ENCODE data around the gene TOM1L2.
A peak's percentile ranks its signal among the peaks of the same experiment; 100 is the strongest.

The TOM1L2 gene

GRCh38 chr17:17876959-17877528 lies 95.2 kb downstream of the TOM1L2 start:
- Histone ChIP-seq H3K4me1 (ENCODE audit: control insufficient read depth, insufficient read depth, low read length, unreplicated experiment) (peaks cover 17% of the 10 kb centered on the region), H3K79me2 (ENCODE audit: control insufficient read depth, insufficient read depth, low read length, unreplicated experiment) (no peaks in the 10 kb centered on the region), H3K4me3 (ENCODE audit: low read depth, low read length) (no peak overlapping the region), H3K27ac (ENCODE audit: low read depth, low read length) (peak overlapping the region; percentile 45), H3K27me3 (ENCODE audit: insufficient read depth, low read length) (no peaks in the 10 kb centered on the region), H3K36me3 (ENCODE audit: insufficient read depth, low read length) (peaks cover 12% of the 10 kb centered on the region; the same call in 1 of the 2 replicates), H2AFZ (ENCODE audit: low read length, unreplicated experiment) (no peak overlapping the region)

GRCh38 chr17:17874478-17874877 lies 97.7 kb downstream of the TOM1L2 start:
- Histone ChIP-seq H3K36me3 (ENCODE audit: insufficient read depth, low read length) (peaks cover 16% of the 10 kb centered on the region; the same call in 1 of the 2 replicates), H3K27ac (ENCODE audit: low read depth, low read length) (peak overlapping the region; percentile 4; the same call in 1 of the 2 replicates), H3K4me3 (ENCODE audit: low read depth, low read length) (no peak overlapping the region), H3K27me3 (ENCODE audit: insufficient read depth, low read length) (no peaks in the 10 kb centered on the region), H2AFZ (ENCODE audit: low read length, unreplicated experiment) (no peak overlapping the region), H3K4me1 (ENCODE audit: control insufficient read depth, insufficient read depth, low read length, unreplicated experiment) (peaks cover 17% of the 10 kb centered on the region), H3K79me2 (ENCODE audit: control insufficient read depth, insufficient read depth, low read length, unreplicated experiment) (no peaks in the 10 kb centered on the region)

- Histone ChIP-seq H3K27ac (ENCODE audit: low read depth, low read length) (no peak overlapping the region), H3K36me3 (ENCODE audit: insufficient read depth, low read length) (peaks cover 19% of the 10 kb centered on the region; the same call in 1 of the 2 replicates), H2AFZ (ENCODE audit: low read length, unreplicated experiment) (no peak overlapping the region), H3K27me3 (ENCODE audit: insufficient read depth, low read length) (no peaks in the 10 kb centered on the region), H3K4me1 (ENCODE audit: control insufficient read depth, insufficient read depth, low read length, unreplicated experiment) (peaks cover 17% of the 10 kb centered on the region), H3K4me3 (ENCODE audit: low read depth, low read length) (no peak overlapping the region), H3K79me2 (ENCODE audit: control insufficient read depth, insufficient read depth, low read length, unreplicated experiment) (no peaks in the 10 kb centered on the region)
These were observed 98.7 kb downstream of the TOM1L2 start for GRCh38 chr17:17873450-17873991.

DNA sequence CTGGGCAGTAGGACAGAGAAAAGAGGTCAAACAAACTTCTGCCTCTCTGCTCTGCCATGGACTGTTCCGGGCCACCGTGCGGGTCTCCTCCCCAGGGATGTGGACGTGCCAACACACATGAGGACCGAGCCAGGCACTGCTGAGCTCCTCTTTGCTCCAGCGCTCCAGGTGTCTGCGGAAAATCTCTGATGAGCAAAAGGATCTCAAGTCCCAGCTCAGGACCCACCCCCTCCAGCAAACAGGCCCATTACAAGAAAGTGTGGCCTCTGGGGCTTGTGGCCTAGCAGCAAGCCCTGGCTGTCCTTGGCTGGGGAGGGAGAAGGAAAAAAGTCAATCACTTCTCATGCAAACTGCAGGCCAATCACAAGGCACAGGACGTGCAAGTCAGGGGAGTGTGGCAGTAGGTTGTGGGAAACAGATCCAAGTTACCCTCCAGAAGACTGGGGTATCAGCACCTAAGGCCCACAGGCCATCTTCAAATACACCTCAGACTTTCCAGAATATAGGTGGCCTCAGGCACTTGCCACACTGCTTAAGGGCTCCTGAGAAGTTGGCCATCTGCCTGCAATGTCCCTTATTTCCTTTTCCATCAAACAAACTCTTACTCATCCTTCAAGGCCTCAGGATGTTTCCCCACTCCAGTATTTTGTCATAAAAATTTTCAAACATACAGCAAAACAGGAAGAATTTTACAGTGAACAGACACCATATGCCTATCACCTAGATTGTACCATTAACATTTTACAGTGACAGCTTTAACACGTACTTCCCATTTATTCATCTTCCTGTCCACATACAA lies 99.5 kb downstream of the TOM1L2 start:
- Histone ChIP-seq H3K4me3 (ENCODE audit: low read depth, low read length) (no peak overlapping the region), H3K27ac (ENCODE audit: low read depth, low read length) (no peak overlapping the region), H3K4me1 (ENCODE audit: control insufficient read depth, insufficient read depth, low read length, unreplicated experiment) (peaks cover 11% of the 10 kb centered on the region), H3K79me2 (ENCODE audit: control insufficient read depth, insufficient read depth, low read length, unreplicated experiment) (no peaks in the 10 kb centered on the region), H3K36me3 (ENCODE audit: insufficient read depth, low read length) (peaks cover 19% of the 10 kb centered on the region; the same call in 1 of the 2 replicates), H3K27me3 (ENCODE audit: insufficient read depth, low read length) (no peaks in the 10 kb centered on the region), H2AFZ (ENCODE audit: low read length, unreplicated experiment) (no peak overlapping the region)

DNA sequence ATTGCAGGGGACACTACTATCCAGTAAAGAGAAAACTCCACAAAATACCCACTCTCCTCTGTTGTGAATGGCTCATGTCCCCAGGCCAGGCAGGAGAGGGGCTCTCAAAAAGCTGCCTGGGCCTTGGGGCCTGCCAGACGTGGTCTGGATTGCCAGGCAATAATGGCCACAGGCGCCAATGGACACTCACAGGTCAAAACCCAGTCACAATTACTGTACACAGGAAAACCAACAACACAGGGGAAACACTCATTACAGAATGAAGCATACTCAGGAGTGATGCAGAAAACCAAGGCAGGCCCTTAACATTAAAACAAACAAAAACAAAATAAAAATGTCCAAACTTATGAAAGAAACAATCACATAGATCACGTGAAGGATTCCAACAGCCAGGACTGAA lies 100.3 kb downstream of the TOM1L2 start:
- Histone ChIP-seq H2AFZ (ENCODE audit: low read length, unreplicated experiment) (no peak overlapping the region), H3K4me1 (ENCODE audit: control insufficient read depth, insufficient read depth, low read length, unreplicated experiment) (peaks cover 5% of the 10 kb centered on the region), H3K79me2 (ENCODE audit: control insufficient read depth, insufficient read depth, low read length, unreplicated experiment) (no peaks in the 10 kb centered on the region), H3K4me3 (ENCODE audit: low read depth, low read length) (no peak overlapping the region), H3K27ac (ENCODE audit: low read depth, low read length) (no peak overlapping the region), H3K36me3 (ENCODE audit: insufficient read depth, low read length) (peaks cover 19% of the 10 kb centered on the region; the same call in 1 of the 2 replicates), H3K27me3 (ENCODE audit: insufficient read depth, low read length) (no peaks in the 10 kb centered on the region)

DNA sequence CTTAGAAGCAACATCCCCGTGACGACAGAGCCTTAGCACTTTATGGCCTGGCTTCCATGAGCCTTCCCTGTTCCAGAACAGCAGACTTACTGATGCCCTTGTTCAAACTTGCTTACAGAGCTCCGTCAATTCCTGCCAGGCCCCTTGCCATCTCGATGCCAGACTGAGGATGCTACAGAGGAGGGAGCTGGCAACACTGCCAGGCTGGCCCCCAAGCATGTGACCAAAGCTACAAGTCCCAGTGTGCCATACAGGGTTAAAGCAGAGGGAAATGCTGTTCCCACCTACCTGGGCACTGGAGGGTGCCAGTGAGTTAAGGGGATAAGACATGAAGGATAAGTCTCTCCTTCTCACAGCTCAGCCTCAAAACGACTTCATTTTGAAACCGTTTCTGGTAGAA lies 102.0 kb downstream of the TOM1L2 start:
- no peaks in the 10 kb centered on the region for H3K27me3 ChIP-seq (ENCODE audit: insufficient read depth, low read length)
- peaks cover 5% of the 10 kb centered on the region for H3K4me1 ChIP-seq (ENCODE audit: control insufficient read depth, insufficient read depth, low read length, unreplicated experiment)
- H3K4me3 ChIP-seq (ENCODE audit: low read depth, low read length), result no peak overlapping the region
- no peak overlapping the region for H3K27ac ChIP-seq (ENCODE audit: low read depth, low read length)
- no peaks in the 10 kb centered on the region for H3K79me2 ChIP-seq (ENCODE audit: control insufficient read depth, insufficient read depth, low read length, unreplicated experiment)
- H3K36me3 ChIP-seq (ENCODE audit: insufficient read depth, low read length), result peaks cover 7% of the 10 kb centered on the region; the same call in 1 of the 2 replicates
- no peak overlapping the region for H2AFZ ChIP-seq (ENCODE audit: low read length, unreplicated experiment)

DNA sequence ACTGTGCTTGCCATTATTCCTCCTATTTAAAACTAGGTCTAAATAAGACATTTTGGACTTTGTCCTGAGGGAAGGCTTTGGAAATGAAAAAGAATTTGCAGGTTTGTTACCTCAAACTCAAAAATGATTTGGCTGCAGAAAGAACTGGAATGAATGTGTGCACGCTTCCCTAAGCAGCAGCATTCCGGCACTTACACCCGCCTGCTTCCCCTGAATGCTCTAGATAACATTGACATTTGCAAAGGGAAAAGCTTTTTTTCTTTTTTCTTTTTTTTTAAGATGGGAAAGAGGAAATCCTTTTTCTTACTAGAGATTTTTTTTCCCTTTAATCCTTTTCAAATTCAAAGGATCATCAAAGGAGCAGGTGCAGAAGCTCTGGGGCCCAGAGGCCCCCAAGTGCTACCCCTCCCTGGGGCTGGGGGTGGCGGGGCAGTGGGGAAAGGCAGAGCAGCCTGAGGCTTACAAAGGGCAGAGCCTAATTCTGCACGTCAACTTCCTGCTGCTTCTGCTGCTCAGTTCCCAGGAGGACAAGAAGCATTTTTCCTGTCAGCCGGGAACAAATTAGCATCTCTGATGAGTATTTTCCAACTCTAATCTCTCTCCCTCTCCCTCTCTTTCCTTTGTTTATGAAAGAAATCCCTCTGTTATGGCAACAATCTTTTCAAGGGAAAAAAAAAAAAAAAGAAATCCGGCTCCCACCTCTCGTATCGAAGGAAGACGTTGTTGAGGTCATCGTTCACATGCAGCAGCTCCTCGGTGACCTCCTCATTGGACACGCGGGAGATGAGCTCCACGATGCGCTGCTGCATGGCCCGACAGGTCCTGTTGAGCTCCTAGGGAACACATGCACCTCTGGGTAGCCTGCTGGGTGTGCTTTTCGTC lies 103.3 kb downstream of the TOM1L2 start:
- Histone ChIP-seq H3K79me2 (ENCODE audit: control insufficient read depth, insufficient read depth, low read length, unreplicated experiment) (no peaks in the 10 kb centered on the region), H3K36me3 (ENCODE audit: insufficient read depth, low read length) (peaks cover 7% of the 10 kb centered on the region; the same call in 1 of the 2 replicates), H3K27me3 (ENCODE audit: insufficient read depth, low read length) (no peaks in the 10 kb centered on the region), H2AFZ (ENCODE audit: low read length, unreplicated experiment) (no peak overlapping the region), H3K27ac (ENCODE audit: low read depth, low read length) (no peak overlapping the region), H3K4me3 (ENCODE audit: low read depth, low read length) (no peak overlapping the region), H3K4me1 (ENCODE audit: control insufficient read depth, insufficient read depth, low read length, unreplicated experiment) (no peaks in the 10 kb centered on the region)

DNA sequence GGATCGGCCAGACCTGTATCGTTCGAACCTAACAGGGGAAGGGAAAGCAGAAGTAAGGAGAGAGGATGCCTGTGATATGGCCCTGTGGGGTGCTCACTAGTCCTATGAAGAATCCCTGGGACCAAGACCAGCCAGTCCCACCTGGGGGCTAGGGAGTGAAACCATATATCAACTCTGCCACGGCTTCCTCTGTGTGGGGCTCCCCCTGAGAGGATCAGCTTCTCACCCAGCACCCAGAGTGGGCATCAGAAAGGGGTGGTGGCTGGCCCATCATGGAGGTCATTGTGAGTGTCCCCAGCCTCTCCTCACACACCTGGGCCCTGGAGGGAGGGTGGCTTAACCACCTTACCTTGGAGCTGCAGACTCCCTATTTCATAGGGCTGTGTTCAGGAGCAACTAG lies 105.3 kb downstream of the TOM1L2 start:
- Histone ChIP-seq H3K27me3 (ENCODE audit: insufficient read depth, low read length) (no peaks in the 10 kb centered on the region), H3K27ac (ENCODE audit: low read depth, low read length) (no peak overlapping the region), H3K79me2 (ENCODE audit: control insufficient read depth, insufficient read depth, low read length, unreplicated experiment) (no peaks in the 10 kb centered on the region), H3K36me3 (ENCODE audit: insufficient read depth, low read length) (peaks cover 7% of the 10 kb centered on the region; the same call in 1 of the 2 replicates), H3K4me1 (ENCODE audit: control insufficient read depth, insufficient read depth, low read length, unreplicated experiment) (no peaks in the 10 kb centered on the region), H3K4me3 (ENCODE audit: low read depth, low read length) (no peak overlapping the region), H2AFZ (ENCODE audit: low read length, unreplicated experiment) (no peak overlapping the region)

GRCh38 chr17:17866425-17866824 lies 105.8 kb downstream of the TOM1L2 start:
- H3K36me3 ChIP-seq (ENCODE audit: insufficient read depth, low read length), result peaks cover 7% of the 10 kb centered on the region; the same call in 1 of the 2 replicates
- no peak overlapping the region for H3K27ac ChIP-seq (ENCODE audit: low read depth, low read length)
- H3K79me2 ChIP-seq (ENCODE audit: control insufficient read depth, insufficient read depth, low read length, unreplicated experiment), result no peaks in the 10 kb centered on the region
- no peak overlapping the region for H2AFZ ChIP-seq (ENCODE audit: low read length, unreplicated experiment)
- no peaks in the 10 kb centered on the region for H3K4me1 ChIP-seq (ENCODE audit: control insufficient read depth, insufficient read depth, low read length, unreplicated experiment)
- H3K4me3 ChIP-seq (ENCODE audit: low read depth, low read length), result no peak overlapping the region
- H3K27me3 ChIP-seq (ENCODE audit: insufficient read depth, low read length), result no peaks in the 10 kb centered on the region

GRCh38 chr17:17865035-17865434 lies 107.2 kb downstream of the TOM1L2 start:
- no peak overlapping the region for H3K27ac ChIP-seq (ENCODE audit: low read depth, low read length)
- peaks cover 4% of the 10 kb centered on the region; the same call in 1 of the 2 replicates for H3K36me3 ChIP-seq (ENCODE audit: insufficient read depth, low read length)
- H3K27me3 ChIP-seq (ENCODE audit: insufficient read depth, low read length), result no peaks in the 10 kb centered on the region
- no peak overlapping the region for H3K4me3 ChIP-seq (ENCODE audit: low read depth, low read length)
- no peaks in the 10 kb centered on the region for H3K4me1 ChIP-seq (ENCODE audit: control insufficient read depth, insufficient read depth, low read length, unreplicated experiment)
- no peak overlapping the region for H2AFZ ChIP-seq (ENCODE audit: low read length, unreplicated experiment)
- no peaks in the 10 kb centered on the region for H3K79me2 ChIP-seq (ENCODE audit: control insufficient read depth, insufficient read depth, low read length, unreplicated experiment)

All from ACC112 (cell line).